Mesendoderm (in vitro differentiated cells): Measurements from ENCODE around the gene SMCO3.
"Not testable (repeated sequence)": the region's sequence is repeated elsewhere in the genome, so short reads cannot be mapped to it uniquely, and the experiment has no call there.

Experiments
- DNase-seq: peaks from one replicate; pipeline ENCODE4 v3.0.0; 2013
- H2AK5ac ChIP-seq: 2 replicates; pipeline ENCODE4 v1.6.1; 2013; ENCODE audit warnings: low read length, inconsistent platforms
- H2BK120ac ChIP-seq: 2 replicates; pipeline ENCODE4 v1.6.1; 2013; ENCODE audit warnings: low read depth, mild to moderate bottlenecking, low read length, moderate library complexity, mixed read lengths
- H2BK15ac ChIP-seq: replicated peaks from 2 replicates; pipeline ENCODE4 v1.6.1; 2013; ENCODE audit warnings: low read depth, mild to moderate bottlenecking, moderate library complexity
- H2BK5ac ChIP-seq: 2 replicates; pipeline ENCODE4 v1.6.1; 2013; ENCODE audit warnings: low read length, inconsistent platforms
- H3K18ac ChIP-seq: 2 replicates; pipeline ENCODE4 v1.6.1; 2013; ENCODE audit warnings: mild to moderate bottlenecking, low read length, mixed read lengths
- H3K23ac ChIP-seq: one replicate; pipeline ENCODE4 v1.6.1; 2013; ENCODE audit warnings: low read length
- H3K27ac ChIP-seq: 2 replicates; pipeline ENCODE4 v1.5.1; 2013; ENCODE audit warnings: low read depth, mild to moderate bottlenecking, inconsistent platforms, low read length, moderate library complexity
- H3K27me3 ChIP-seq: 2 replicates; pipeline ENCODE4 v1.6.1; 2013; ENCODE audit warnings: low read length, control low read depth, mild to moderate bottlenecking, inconsistent platforms; ENCODE audit not compliant: insufficient read depth, poor library complexity
- H3K36me3 ChIP-seq: 2 replicates; pipeline ENCODE4 v1.6.1; 2013; ENCODE audit warnings: low read length, inconsistent platforms; ENCODE audit not compliant: control insufficient read depth, insufficient read depth
- H3K4ac ChIP-seq: one replicate; pipeline ENCODE4 v1.6.1; 2013; ENCODE audit warnings: low read depth, mild to moderate bottlenecking, low read length, moderate library complexity
- H3K4me1 ChIP-seq: 2 replicates; pipeline ENCODE4 v1.6.1; 2013; ENCODE audit warnings: low read depth, low read length, inconsistent platforms; ENCODE audit not compliant: control insufficient read depth
- H3K4me2 ChIP-seq: 2 replicates; pipeline ENCODE4 v1.6.1; 2013; ENCODE audit warnings: low read length
- H3K4me3 ChIP-seq: 2 replicates; pipeline ENCODE4 v1.5.1; 2013; ENCODE audit warnings: mild to moderate bottlenecking, low read length
- H3K56ac ChIP-seq: one replicate; pipeline ENCODE4 v1.6.1; 2013; ENCODE audit warnings: low read length
- H3K79me1 ChIP-seq: 2 replicates; pipeline ENCODE4 v1.6.1; 2013; ENCODE audit warnings: low read length, inconsistent platforms
- H3K79me2 ChIP-seq: 2 replicates; pipeline ENCODE4 v1.6.1; 2013; ENCODE audit warnings: mild to moderate bottlenecking, low read length; ENCODE audit not compliant: control insufficient read depth, insufficient read depth
- H3K9ac ChIP-seq: 2 replicates; pipeline ENCODE4 v1.6.1; 2013; ENCODE audit warnings: low read length, inconsistent platforms
- H4K5ac ChIP-seq: one replicate; pipeline ENCODE4 v1.6.1; 2013; ENCODE audit warnings: low read length
- H4K8ac ChIP-seq: one replicate; pipeline ENCODE4 v1.6.1; 2013; ENCODE audit warnings: low read depth, mild to moderate bottlenecking, control low read depth, low read length, moderate library complexity
- WGBS: extraction: QIAGEN DNeasy Blood & Tissue Kit; methylation state at CpG from one replicate; pipeline ENCODE4 v1.1.7; 2013; ENCODE audit warnings: low lambda C conversion rate, missing lambda C conversion rate; ENCODE audit not compliant: insufficient coverage; ENCODE audit errors: extremely low coverage; 5-methylcytosine and 5-hydroxymethylcytosine counted together

The SMCO3 gene

GRCh38 chr12:14766020-14766419 lies 48.0 kb downstream of the SMCO3 start:
- not testable (repeated sequence) for H3K79me2 ChIP-seq, H3K27ac ChIP-seq, H3K9ac ChIP-seq, H3K4me2 ChIP-seq, H3K4ac ChIP-seq, H3K18ac ChIP-seq, H4K5ac ChIP-seq, DNase-seq, H2AK5ac ChIP-seq, H3K4me1 ChIP-seq, H2BK120ac ChIP-seq, H3K27me3 ChIP-seq, H3K23ac ChIP-seq, H4K8ac ChIP-seq, H3K36me3 ChIP-seq, H3K56ac ChIP-seq, H2BK5ac ChIP-seq, H2BK15ac ChIP-seq, H3K79me1 ChIP-seq, H3K4me3 ChIP-seq
- no CpG with 5 or more reads among the region's 3 CpGs for WGBS

- H3K18ac ChIP-seq, result no peak overlapping the region
- no peak overlapping the region for H3K9ac ChIP-seq
- H3K4me2 ChIP-seq, result no peak overlapping the region
- no peak overlapping the region for H3K23ac ChIP-seq
- no peaks in the 10 kb centered on the region for H3K4me1 ChIP-seq
- no peak overlapping the region for H4K5ac ChIP-seq
- H3K36me3 ChIP-seq, result no peaks in the 10 kb centered on the region
- H3K27ac ChIP-seq, result no peak overlapping the region
- H3K56ac ChIP-seq, result no peak overlapping the region
- H3K79me1 ChIP-seq, result peaks cover 1% of the 10 kb centered on the region
- no peak overlapping the region for H3K4ac ChIP-seq
- H3K4me3 ChIP-seq, result no peak overlapping the region
- no peak overlapping the region for H4K8ac ChIP-seq
- H3K27me3 ChIP-seq, result no peaks in the 10 kb centered on the region
- no peak for DNase-seq
- H2AK5ac ChIP-seq, result no peak overlapping the region
- H2BK15ac ChIP-seq, result no peak overlapping the region
- no peak overlapping the region for H2BK5ac ChIP-seq
- peaks cover 5% of the 10 kb centered on the region for H3K79me2 ChIP-seq
- H2BK120ac ChIP-seq, result no peak overlapping the region
- no CpG with 5 or more reads among the region's 2 CpGs for WGBS
Measured at GRCh38 chr12:14765398-14765797, 48.6 kb downstream of the SMCO3 start.

GRCh38 chr12:14759711-14760280 lies 54.2 kb downstream of the SMCO3 start:
- H3K27me3 ChIP-seq, H4K5ac ChIP-seq, H3K4me3 ChIP-seq, H3K18ac ChIP-seq, H4K8ac ChIP-seq, H3K27ac ChIP-seq, H2AK5ac ChIP-seq, H3K23ac ChIP-seq, H3K9ac ChIP-seq, H2BK120ac ChIP-seq, H3K4ac ChIP-seq, H3K56ac ChIP-seq, H2BK15ac ChIP-seq, H3K79me1 ChIP-seq, DNase-seq, H2BK5ac ChIP-seq, H3K4me1 ChIP-seq, H3K4me2 ChIP-seq, H3K36me3 ChIP-seq, H3K79me2 ChIP-seq: not testable (repeated sequence)
- WGBS, result no CpG with 5 or more reads among the region's 6 CpGs

GRCh38 chr12:14756334-14757143 lies 57.4 kb downstream of the SMCO3 start:
- no peak overlapping the region for H2BK15ac ChIP-seq
- no peak overlapping the region for H3K56ac ChIP-seq
- H3K79me1 ChIP-seq, result no peaks in the 10 kb centered on the region
- no peak overlapping the region for H3K4me2 ChIP-seq
- H3K9ac ChIP-seq, result no peak overlapping the region
- no peaks in the 10 kb centered on the region for H3K79me2 ChIP-seq
- no peak overlapping the region for H3K4me3 ChIP-seq
- H4K5ac ChIP-seq, result no peak overlapping the region
- no peak overlapping the region for H3K4ac ChIP-seq
- no peak overlapping the region for H3K18ac ChIP-seq
- no peak overlapping the region for H2BK5ac ChIP-seq
- no peaks in the 10 kb centered on the region for H3K4me1 ChIP-seq
- no peaks in the 10 kb centered on the region for H3K36me3 ChIP-seq
- peak; percentile 73 for DNase-seq
- no peaks in the 10 kb centered on the region for H3K27me3 ChIP-seq
- no peak overlapping the region for H4K8ac ChIP-seq
- no peak overlapping the region for H2BK120ac ChIP-seq
- H2AK5ac ChIP-seq, result no peak overlapping the region
- H3K23ac ChIP-seq, result no peak overlapping the region
- H3K27ac ChIP-seq, result no peak overlapping the region
- WGBS, result no CpG with 5 or more reads among the region's 17 CpGs
